ENCODE measurements around the gene ECHDC3.

DNA sequence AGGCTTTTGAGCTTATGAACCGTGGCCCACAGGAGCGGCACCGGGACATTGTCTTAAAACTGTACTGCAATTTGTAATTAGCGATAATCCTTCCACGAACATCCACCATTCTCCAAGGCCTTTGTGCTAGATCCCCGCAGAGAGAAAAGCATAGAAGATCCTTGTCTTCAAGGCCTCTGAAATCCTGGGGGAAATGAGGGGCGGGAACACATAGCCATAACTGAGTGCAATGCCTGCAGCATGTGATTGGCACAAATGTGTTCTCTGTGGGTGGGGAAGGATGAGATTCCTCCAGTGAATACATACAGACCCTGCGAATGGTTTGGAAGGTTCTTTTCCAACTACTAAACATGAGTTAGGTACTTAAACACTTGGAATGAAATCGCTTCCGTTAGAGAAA is 55.1 kb downstream of the ECHDC3 start:
- TF ChIP-seq, protein P1, sequence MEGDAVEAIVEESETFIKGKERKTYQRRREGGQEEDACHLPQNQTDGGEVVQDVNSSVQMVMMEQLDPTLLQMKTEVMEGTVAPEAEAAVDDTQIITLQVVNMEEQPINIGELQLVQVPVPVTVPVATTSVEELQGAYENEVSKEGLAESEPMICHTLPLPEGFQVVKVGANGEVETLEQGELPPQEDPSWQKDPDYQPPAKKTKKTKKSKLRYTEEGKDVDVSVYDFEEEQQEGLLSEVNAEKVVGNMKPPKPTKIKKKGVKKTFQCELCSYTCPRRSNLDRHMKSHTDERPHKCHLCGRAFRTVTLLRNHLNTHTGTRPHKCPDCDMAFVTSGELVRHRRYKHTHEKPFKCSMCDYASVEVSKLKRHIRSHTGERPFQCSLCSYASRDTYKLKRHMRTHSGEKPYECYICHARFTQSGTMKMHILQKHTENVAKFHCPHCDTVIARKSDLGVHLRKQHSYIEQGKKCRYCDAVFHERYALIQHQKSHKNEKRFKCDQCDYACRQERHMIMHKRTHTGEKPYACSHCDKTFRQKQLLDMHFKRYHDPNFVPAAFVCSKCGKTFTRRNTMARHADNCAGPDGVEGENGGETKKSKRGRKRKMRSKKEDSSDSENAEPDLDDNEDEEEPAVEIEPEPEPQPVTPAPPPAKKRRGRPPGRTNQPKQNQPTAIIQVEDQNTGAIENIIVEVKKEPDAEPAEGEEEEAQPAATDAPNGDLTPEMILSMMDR (IDR thresholded peaks at IDR 0.05) = no peak
- TF ChIP-seq POLR2A (IDR thresholded peaks at IDR 0.05) = no peak

Measured in lower leg skin (tissue), 3 donors.